ENCODE measurements around the gene TAF11L11.
"Not testable (repeated sequence)": the region's sequence is repeated elsewhere in the genome, so short reads cannot be mapped to it uniquely, and the experiment has no call there.

TAF11L11 gene

DNA sequence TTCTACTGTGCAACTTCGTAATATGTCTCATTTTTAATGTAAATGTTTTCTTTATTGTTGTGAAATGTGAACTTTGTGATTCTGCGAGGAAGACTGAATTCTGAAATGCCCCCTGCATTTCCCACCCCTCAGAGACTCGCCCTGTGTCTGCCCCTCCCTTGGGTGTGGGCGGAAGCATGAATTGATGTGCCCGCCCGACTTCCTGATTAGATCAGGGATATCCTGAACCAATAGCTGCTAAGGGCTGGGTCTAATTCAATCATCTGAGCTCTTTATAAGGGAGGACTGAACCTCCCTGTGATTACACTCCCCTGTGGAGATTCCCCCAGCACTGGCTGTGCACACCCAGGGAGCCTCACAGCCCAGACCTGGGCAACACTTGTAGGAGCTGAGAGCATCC, at the start of gene TAF11L11:
Gene TAF11L11 (plus strand): TSS at position 304 of the 400 bp plus-strand sequence.
- DNase-seq (ENCODE audit: low read depth), result not testable (repeated sequence)

DNA sequence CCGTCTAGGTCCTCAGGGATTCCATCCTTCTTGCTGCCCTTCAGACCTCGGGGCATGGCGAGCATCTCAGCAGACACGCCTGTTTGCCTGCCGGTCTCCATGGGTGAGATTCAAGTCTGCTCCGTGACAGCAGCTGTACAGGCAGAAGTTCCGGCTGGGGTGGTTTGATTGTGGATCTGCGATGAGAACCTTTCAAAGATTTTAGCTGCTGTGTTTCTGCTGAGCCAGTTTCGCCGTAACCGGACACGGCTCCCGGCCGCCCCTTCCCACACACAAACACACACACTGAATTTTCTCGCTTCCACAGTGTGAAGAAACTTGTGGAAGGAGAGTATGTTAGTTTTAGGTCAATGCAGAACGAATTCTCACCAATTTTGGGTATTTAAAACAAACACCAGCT, 18.3 kb upstream of the TAF11L11 start, which contains the start of gene TAF11L7:
Gene TAF11L7 (minus strand): TSS at position 101 of the 400 bp plus-strand sequence.
- DNase-seq (ENCODE audit: low read depth), result not testable (repeated sequence)

DNA sequence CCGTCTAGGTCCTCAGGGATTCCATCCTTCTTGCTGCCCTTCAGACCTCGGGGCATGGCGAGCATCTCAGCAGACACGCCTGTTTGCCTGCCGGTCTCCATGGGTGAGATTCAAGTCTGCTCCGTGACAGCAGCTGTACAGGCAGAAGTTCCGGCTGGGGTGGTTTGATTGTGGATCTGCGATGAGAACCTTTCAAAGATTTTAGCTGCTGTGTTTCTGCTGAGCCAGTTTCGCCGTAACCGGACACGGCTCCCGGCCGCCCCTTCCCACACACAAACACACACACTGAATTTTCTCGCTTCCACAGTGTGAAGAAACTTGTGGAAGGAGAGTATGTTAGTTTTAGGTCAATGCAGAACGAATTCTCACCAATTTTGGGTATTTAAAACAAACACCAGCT, 13.1 kb upstream of the TAF11L11 start, which contains the start of gene TAF11L8:
Gene TAF11L8 (minus strand): TSS at position 101 of the 400 bp plus-strand sequence.
- DNase-seq (ENCODE audit: low read depth), result not testable (repeated sequence)

DNA sequence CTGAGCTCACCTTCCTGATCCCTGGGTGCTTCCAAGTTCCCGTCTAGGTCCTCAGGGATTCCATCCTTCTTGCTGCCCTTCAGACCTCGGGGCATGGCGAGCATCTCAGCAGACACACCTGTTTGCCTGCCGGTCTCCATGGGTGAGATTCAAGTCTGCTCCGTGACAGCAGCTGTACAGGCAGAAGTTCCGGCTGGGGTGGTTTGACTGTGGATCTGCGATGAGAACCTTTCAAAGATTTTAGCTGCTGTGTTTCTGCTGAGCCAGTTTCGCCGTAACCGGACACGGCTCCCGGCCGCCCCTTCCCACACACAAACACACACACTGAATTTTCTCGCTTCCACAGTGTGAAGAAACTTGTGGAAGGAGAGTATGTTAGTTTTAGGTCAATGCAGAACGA, 9.7 kb upstream of the TAF11L11 start, which contains the start of gene TAF11L9:
Gene TAF11L9 (minus strand): TSS at position 140 of the 400 bp plus-strand sequence.
- DNase-seq (ENCODE audit: low read depth), result not testable (repeated sequence)

DNA sequence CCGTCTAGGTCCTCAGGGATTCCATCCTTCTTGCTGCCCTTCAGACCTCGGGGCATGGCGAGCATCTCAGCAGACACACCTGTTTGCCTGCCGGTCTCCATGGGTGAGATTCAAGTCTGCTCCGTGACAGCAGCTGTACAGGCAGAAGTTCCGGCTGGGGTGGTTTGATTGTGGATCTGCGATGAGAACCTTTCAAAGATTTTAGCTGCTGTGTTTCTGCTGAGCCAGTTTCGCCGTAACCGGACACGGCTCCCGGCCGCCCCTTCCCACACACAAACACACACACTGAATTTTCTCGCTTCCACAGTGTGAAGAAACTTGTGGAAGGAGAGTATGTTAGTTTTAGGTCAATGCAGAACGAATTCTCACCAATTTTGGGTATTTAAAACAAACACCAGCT, 6.3 kb upstream of the TAF11L11 start, which contains the start of gene TAF11L10:
Gene TAF11L10 (minus strand): TSS at position 101 of the 400 bp plus-strand sequence.
- not testable (repeated sequence) for DNase-seq (ENCODE audit: low read depth)

DNA sequence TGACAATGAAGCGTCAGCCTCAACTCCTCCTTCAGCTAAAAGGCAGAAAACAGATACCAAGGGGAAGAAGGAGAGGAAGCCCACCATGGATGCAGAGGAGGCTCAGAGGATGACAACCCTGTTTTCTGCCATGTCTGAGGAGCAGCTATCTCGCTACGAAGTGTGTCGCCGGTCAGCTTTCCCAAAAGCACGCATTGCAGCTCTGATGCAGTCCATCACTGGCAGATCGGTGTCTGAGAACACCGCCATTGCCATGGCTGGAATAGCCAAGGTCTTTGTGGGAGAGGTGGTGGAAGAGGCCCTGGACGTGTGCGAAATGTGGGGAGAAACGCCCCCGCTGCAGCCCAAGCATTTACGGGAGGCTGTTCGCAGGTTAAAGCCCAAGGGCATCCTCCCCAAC, 968 bp downstream of the TAF11L11 start:
- no peak for DNase-seq (ENCODE audit: low read depth)

DNA sequence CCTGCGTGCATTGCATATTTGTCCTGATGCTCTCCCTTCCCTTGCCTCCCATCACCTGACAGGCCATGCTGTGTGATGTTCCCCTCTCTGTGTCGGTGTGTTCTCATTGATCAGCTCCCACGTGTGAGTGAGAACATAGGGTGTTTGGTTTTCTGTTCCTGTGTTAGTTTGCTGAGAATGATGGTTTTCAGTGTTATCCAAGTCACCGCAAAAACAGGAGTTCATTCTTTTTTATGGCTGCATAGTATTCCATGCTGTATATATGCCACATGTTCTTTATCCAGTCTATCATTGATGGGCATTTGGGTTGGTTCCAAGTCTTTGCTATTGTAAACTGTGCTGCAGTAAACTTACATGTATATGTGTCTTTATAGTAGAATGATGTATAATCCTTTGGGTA, 3.5 kb downstream of the TAF11L11 start:
- DNase-seq (ENCODE audit: low read depth), result not testable (repeated sequence)

DNA sequence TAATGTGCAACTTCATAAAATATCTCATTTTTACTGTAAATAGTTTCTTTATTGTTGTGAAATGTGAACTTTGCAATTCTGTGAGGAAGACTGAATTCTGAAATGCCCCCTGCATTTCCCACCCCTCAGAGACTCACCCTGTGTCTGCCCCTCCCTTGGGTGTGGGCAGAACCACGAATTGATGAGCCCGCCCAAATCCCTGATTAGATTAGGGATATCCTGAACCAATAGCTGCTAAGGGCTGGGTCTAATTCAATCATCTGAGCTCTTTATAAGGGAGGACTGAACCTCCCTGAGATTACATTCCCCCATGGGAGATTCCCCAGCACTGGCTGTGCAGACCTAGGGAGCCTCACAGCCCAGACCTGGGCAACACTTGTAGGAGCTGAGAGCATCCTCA, 6.1 kb downstream of the TAF11L11 start, which contains the start of gene TAF11L12:
Gene TAF11L12 (plus strand): TSS at position 301 of the 400 bp plus-strand sequence.
- not testable (repeated sequence) for DNase-seq (ENCODE audit: low read depth)

DNA sequence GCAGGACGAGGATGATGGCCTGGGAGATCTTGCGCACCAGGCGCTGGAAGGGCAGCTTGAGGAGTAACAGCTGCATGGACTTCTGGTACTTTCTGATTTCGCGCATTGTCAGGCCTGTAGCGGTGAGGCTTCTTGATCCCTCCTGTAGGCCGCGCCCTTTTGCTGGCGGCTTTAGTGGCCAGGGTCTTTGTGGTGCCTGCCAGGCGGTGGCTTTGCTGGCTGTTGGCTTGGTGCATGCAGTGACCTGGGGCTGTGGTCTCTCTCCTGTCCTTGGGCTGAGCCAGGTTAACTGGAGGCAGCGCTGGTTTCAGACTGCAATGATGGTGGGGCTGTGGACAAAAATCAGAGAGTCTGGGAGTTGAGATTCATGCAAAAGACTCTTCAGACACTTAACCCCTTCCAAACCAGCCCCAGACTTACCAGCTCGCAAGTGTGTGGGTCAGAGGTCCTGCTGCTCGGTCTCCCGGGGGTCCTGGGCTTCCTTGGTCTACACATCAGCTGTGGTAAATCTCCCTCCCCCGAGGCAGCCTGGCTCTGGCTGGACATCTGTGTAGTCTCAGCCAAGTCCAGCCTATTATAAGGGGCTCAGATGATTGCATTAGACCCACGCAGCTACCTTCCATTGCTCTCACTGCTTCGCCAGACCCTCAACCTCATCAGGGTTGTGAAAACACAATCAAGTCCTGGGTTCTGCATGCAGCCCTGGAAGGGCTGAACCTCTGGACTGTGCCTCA, 11.1 kb downstream of the TAF11L11 start:
- no peak for DNase-seq (ENCODE audit: low read depth)

DNA sequence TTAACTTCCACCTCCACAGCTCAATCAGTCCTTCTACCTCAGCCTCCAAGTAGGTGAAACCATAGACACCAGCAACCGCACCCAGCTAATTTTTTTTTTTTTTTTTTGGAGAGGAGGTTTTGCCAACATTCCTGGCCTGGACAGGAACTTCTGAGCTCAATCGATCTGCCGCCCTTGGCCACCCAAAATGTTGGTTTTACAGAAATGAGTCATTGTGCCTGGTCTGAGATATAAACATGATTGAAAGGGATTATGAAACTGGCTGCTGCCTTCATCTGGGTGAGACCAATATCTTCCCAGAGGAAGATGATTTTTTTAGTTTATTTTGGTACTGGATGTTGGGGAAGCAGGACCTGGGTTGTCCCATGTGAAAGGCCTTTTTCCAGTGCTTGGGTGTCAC, 15.4 kb downstream of the TAF11L11 start:
- DNase-seq (ENCODE audit: low read depth), result no peak

DNA sequence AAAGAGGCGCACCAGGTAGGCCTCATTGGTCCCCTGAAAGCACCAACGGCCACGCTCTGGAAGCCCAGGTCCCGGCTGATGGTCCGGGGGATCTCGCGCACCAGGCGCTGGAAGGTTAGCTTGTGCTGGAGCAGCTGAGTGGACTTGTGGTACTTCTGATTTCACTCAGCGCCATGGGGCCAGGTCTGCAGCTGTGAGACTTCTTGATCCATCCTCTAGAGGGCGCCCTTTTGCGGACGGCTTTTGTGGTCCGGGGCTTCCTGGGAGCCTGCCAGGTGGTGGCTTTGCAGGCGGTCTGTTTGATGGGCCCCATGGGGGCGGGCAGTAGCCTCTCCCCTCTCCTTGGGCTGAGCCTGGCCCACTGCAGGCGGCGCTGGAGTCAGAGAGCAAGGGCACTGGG, 16.6 kb downstream of the TAF11L11 start:
- no peak for DNase-seq (ENCODE audit: low read depth)

DNA sequence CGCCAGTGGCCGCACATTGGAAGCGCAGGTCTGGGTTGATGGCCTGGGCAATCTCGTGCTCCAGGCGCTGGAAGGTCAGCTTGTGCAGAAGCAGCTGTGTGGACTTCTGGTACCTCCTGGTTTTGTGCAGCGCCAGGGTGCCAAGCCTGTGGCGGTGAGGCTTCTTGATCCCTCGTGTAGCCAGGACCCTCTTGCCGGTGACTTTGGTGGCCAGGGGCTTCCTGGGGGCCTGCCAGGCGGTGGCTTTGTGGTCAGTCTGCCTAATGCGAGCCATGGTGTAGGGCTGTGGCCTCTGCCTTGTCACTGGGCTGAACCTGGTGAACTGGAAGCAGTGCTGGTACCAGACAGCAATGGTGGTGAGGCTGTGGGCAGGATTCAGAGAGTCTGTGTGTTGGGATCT, 21.7 kb downstream of the TAF11L11 start:
- no peak for DNase-seq (ENCODE audit: low read depth)

DNA sequence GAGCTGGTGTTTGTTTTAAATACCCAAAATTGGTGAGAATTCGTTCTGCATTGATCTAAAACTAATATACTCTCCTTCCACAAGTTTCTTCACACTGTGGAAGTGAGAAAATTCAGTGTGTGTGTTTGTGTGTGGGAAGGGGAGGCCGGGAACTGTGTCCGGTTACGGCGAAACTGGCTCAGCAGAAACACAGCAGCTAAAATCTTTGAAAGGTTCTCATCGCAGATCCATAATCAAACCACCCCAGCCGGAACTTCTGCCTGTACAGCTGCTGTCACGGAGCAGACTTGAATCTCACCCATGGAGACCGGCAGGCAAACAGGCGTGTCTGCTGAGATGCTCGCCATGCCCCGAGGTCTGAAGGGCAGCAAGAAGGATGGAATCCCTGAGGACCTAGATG, 27.8 kb downstream of the TAF11L11 start, which contains the start of gene TAF11L13:
Gene TAF11L13 (plus strand): TSS at position 301 of the 400 bp plus-strand sequence.
- not testable (repeated sequence) for DNase-seq (ENCODE audit: low read depth)

DNA sequence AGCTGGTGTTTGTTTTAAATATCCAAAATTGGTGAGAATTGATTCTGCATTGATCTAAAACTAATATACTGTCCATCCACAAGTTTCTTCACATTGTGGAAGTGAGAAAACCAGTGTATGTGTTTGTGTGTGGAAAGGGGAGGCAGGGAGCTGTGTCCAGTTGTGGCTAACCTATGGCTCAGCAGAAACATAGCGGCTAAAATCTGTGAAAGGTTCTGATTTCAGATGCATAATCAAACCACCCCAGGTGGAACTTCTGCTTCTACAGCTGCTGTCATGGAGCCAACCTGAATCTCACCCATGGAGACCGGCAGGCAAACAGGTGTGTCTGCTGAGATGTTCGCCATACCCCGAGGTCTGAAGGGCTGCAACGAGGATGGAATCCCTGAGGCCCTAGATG, 30.2 kb downstream of the TAF11L11 start, which contains the start of gene TAF11L14:
Gene TAF11L14 (plus strand): TSS at position 301 of the 400 bp plus-strand sequence.
- no peak for DNase-seq (ENCODE audit: low read depth)

DNA sequence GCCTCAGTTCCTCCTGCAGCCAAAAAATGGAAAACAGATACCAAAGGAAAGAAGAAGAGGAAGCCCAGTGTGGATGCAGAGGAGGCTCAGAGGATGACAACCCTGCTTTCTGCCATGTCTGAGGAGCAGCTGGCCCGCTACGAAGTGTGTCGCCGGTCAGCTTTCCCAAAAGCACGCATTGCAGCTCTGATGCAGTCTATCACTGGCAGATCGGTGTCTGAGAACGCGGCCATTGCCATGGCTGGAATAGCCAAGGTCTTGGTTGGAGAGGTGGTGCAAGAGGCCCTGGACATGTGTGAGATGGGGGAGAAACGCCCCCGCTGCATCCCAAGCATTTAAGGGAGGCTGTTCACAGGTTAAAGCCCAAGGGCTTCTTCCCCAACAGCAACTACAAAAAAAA, 45.2 kb downstream of the TAF11L11 start:
- DNase-seq (ENCODE audit: low read depth), result not testable (repeated sequence)

DNA sequence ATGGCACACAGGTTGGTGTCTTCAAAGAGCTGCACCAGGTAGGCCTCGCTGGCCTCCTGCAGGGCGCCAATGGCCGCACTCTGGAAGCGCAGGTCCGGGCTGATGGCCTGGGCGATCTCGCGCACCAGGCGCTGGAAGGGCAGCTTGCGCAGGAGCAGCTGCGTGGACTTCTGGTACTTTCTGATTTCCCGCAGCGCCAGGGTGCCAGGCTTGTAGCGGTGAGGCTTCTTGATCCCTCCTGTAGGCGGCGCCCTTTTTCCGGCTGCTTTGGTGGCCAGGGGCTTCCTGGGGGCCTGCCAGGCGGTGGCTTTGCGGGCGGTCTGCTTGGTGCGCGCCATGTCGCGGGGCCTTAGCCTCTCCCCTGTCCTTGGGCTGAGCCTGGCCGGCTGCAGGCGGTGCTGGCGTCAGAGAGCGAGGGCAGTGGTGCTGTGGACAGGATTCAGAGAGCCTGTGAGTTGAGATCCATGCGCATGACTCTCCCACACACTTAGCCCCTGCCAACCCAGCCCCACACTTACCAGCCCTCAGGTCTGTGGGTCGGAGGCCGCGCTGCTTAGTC, 51.3 kb downstream of the TAF11L11 start:
- DNase-seq (ENCODE audit: low read depth), result not testable (repeated sequence)
